Activated CD8-positive, alpha-beta memory T cell treated with anti-CD3 and anti-CD28 coated beads, Interleukin-2, amount 50 U/mL, for 1 hour (primary cell): ENCODE results near the gene SLC38A4.

Experiments
- DNase-seq: peaks from one replicate; pipeline ENCODE4 v3.0.0-alpha.2; 2020; ENCODE audit errors: extremely low read depth

SLC38A4 gene

GRCh38 chr12:46815809-46816208 lies 10.0 kb downstream of the SLC38A4 start:
- DNase-seq, result no peak

- DNase-seq, result no peak
Observed at GRCh38 chr12:46814143-46814542, 11.7 kb downstream of the SLC38A4 start.

GRCh38 chr12:46811185-46811584 lies 14.6 kb downstream of the SLC38A4 start:
- DNase-seq, result no peak

- no peak for DNase-seq
Observed at GRCh38 chr12:46808955-46809697, 16.7 kb downstream of the SLC38A4 start.

DNA sequence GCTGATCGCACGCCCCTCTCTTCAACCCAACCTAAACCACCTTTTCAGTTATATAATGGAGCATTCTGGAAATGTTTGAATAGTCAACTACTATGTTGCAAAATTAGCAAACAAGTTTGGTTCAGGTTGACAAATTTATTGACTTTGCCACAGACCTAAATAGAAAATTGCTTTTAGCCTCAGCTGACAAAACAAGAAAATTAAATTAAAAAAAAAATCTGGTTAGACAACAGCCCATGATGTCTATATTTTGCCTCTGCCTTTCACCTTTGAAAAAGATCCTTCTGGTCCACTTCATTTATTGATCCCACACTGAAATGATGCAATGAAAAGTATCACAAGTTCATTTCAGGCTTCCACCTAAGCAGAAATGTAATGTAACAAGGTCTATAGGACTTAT lies 17.5 kb downstream of the SLC38A4 start:
- no peak for DNase-seq

- no peak for DNase-seq
Observed at GRCh38 chr12:46804054-46804453, 21.7 kb downstream of the SLC38A4 start.

DNA sequence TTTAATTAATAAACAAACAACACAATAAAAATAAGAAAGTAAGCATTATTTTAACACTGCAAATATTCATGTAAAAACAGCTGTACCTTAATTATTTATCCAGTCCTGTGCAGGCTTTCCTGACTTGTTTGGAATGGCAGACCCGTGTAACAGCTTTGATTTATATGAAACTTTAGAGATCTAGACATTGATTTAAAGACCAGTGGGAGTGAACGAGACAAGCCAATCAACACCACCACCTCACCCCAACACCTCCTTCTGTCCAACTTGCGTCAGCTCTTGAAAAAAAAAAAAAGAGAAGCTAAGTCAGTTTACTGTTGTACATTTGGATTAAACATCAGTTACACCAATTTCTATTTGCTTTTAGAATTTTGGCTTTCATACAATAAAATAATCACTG lies 22.3 kb downstream of the SLC38A4 start:
- DNase-seq, result no peak

DNA sequence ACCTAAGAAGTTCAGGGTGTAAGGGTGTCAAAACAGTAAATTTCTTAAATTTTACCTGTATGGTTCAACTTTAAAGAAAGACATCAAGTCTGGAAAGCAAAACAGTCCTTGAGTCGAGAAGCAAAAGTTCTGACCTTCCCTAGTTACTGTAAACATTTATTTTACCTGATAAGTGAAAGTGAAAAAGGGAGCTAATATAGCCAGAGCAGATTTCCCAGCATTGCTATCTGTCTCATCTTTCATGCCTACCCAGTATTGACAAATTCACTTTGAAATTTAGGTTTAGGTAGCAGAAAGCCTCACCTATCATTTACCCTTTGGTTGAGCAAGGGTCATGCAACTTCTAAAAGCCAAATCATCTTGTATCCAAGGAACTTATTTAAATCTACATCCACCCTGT lies 24.5 kb downstream of the SLC38A4 start:
- no peak for DNase-seq

- no peak for DNase-seq
Observed at GRCh38 chr12:46800160-46800559, 25.6 kb downstream of the SLC38A4 start.

- no peak for DNase-seq
Observed at GRCh38 chr12:46798648-46799047, 27.1 kb downstream of the SLC38A4 start.

GRCh38 chr12:46798056-46798455 lies 27.7 kb downstream of the SLC38A4 start:
- DNase-seq, result no peak

- no peak for DNase-seq
Observed at GRCh38 chr12:46795988-46796387, 29.8 kb downstream of the SLC38A4 start.

DNA sequence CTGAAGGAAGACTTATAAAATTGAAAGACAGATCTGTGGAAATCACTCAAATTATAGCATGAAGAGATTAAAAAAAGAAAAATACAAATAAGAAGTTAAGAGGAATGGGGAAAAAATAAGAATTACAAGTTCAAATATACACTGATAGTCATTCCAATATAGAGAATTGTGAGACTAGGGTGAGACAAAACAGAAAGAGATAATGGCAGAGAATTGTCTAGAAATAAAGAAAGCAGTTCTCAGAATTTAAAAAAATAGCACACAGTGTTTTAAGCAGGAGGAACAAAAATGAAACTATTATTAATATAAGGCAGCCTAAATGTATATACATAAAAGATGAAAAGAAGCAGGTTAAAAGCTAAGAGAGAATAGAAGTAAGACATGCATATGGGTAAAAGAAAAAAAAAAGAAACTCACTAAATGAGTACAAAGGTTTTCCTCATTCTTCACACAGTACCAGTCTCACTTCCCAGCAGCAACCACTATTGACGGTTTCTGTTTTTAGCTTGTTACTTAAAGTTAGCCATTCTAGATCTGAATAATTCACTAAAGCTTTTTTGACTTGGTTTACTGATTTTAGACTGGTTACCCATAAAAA lies 31.1 kb downstream of the SLC38A4 start:
- DNase-seq, result no peak

- no peak for DNase-seq
Observed at GRCh38 chr12:46792925-46793324, 32.9 kb downstream of the SLC38A4 start.

DNA sequence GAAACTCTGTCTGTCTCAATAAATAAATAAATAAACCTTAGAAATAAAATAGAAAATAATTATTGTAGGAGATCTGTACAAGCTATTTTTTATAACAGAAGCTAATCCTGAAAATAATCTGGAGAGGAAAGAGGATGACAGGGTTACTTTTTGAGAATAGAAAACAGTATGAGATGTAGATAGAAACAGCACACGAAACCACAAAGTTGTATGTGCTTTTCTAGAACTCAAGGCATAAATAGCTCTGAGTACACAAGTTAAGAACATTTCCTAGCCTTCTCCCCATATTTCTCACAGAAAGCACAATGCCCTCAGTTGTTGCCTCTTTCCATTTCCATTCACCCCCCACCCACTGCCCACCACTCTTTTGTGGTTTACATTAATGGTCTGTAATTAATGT lies 35.7 kb downstream of the SLC38A4 start:
- no peak for DNase-seq

DNA sequence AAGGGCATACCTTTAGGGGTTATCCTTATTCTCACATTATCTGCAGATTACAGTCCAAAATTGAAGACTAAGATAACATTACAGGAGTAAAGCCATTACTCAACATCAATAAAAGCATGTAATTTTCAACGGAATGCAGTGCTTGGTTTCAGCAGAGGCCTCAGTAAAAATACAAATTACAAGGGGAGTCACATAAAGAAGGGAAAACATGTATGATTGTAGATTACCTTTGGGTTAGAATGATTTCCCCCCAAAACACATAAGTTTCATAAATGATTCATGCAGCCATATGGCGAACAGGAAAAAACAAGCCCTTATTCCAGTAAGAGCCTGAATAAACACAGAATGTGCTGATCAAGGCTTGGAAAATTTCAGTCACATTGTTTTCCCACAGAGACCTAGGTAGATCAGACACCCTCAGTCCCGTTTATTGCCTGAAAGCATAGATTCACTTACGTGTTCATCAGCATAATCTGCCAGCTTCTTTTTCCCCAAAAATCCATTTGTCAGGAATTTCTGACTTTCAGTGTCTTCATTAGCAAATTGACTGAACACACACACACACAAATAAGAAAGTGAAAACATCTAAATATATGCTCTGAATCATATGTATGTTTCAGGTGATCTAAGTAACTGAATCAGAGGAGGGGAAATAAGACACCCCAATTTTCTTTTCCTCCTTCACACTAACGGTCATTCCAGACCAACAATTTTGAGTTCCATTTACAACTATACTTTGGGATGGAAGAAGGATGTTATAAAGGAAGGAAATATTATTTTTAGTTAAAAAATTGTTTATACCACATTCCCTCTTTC lies 37.5 kb downstream of the SLC38A4 start:
- no peak for DNase-seq

GRCh38 chr12:46787496-46788055 lies 38.2 kb downstream of the SLC38A4 start:
- no peak for DNase-seq

GRCh38 chr12:46786774-46787173 lies 39.0 kb downstream of the SLC38A4 start:
- no peak for DNase-seq

GRCh38 chr12:46785382-46785781 lies 40.4 kb downstream of the SLC38A4 start:
- DNase-seq, result no peak

DNA sequence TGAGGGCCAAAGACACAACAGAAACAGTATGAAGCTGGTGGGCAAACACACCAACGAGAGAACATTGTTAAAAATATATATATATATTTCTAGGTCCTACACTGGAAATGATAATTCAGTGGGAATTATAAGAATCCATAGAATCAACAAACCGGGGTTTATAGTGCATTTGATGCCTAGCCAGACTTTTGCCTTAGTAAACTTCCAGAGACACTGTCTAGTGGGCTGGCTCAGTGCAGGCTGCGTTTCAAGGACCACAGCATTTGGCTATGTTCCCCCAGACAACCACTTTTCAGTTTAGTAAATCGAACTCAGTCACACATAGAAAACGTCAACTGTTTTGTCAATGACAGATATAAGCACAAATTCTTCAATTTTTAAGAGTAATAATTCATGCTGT lies 41.9 kb downstream of the SLC38A4 start:
- no peak for DNase-seq

- DNase-seq, result no peak
Observed at GRCh38 chr12:46779879-46780278, 45.9 kb downstream of the SLC38A4 start.

GRCh38 chr12:46779063-46779462 lies 46.7 kb downstream of the SLC38A4 start:
- no peak for DNase-seq

DNA sequence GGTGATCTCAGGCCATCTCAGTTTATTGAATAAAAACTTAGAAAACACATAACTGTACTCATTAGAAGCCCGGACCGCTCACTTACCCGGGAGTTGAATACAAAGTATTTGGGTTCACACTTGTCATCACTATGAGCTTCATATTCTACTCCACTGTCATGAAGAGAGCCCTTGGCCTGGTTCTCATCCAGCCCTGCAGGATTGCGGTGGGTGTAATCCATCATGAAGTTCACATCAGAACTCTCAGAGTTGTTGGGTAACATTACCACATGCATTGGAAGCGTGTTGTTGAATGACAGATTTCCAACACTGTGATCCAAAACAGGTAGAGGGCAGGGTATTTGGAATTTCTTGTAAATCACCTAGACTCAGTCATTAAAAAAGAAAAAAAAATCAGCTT lies 47.4 kb downstream of the SLC38A4 start:
- DNase-seq, result no peak
